A549 (cell line): Measurements from ENCODE around the gene SNAPIN. TPM values are rescaled to one million over a fixed set of nuclear protein-coding genes. Genes with fewer than 3 reads are reported as not detected.
A peak's percentile ranks its signal among the peaks of the same experiment; 100 is the strongest.
"Not testable (repeated sequence)": the region's sequence is repeated elsewhere in the genome, so short reads cannot be mapped to it uniquely, and the experiment has no call there.

Source experiments
- ATAC-seq, 2 experiments: fragments of 200-7000 bp in 1 of 2; fragments of >200 bp in 1 of 2; cut with Nextera tagmentation in 1 of 2; cut with Tn5 transposase in 1 of 2; 3 replicates each; pipeline versions ENCODE4 v1.8.0 to v1.9.1; 2018 to 2020; ENCODE audit warnings: mild to moderate bottlenecking in 1 of 2, moderate library complexity in 1 of 2
- CTCF ChIA-PET: fragments of 300-600 bp; sonication (Branson Sonifier 250); formaldehyde crosslinking; extraction: SDS; loops from one replicate; lab custom pipeline; 2021; ENCODE audit warnings: antibody characterized with exemption, inconsistent platforms; lab: Yijun Ruan, JAX
- POLR2A ChIA-PET: fragments of 350-600 bp; formaldehyde crosslinking; extraction: SDS; loops from one replicate; lab custom pipeline; 2021; ENCODE audit warnings: antibody characterized with exemption, inconsistent platforms; lab: Yijun Ruan, JAX
- DNase-seq, 2 experiments: peaks; one replicate each; pipeline versions ENCODE4 v3.0.0 to v3.0.0-alpha.2; 2011 to 2016; ENCODE audit warnings: low read depth in 1 of 2, low spot score in 1 of 2
- FAIRE-seq: peaks from 2 replicates; lab custom pipeline; 2011; peaks lifted over from hg19 to GRCh38; lab: Jason Lieb, UNC
- H3K27ac ChIP-seq, 2 experiments: fragments of >200 bp; sonication (Bioruptor Twin); formaldehyde crosslinking; 3 replicates each; pipeline ENCODE4 v1.5.1; 2016 to 2017
- H3K4me1 ChIP-seq: fragments of >200 bp; sonication (Bioruptor Twin); formaldehyde crosslinking; 3 replicates; pipeline ENCODE4 v1.6.1; 2016
- H3K4me2 ChIP-seq: fragments of >200 bp; sonication (Bioruptor Twin); formaldehyde crosslinking; 3 replicates; pipeline ENCODE4 v1.6.1; 2016
- H3K4me3 ChIP-seq: fragments of >200 bp; sonication (Bioruptor Twin); formaldehyde crosslinking; 3 replicates; pipeline ENCODE4 v1.5.1; 2016
- H3K9me3 ChIP-seq: fragments of >200 bp; sonication (Bioruptor Twin); formaldehyde crosslinking; 3 replicates; pipeline ENCODE4 v1.6.1; 2016
- EP300 ChIP-seq, 2 experiments: fragments of >200 bp; sonication (Bioruptor Twin); formaldehyde crosslinking; IDR thresholded peaks; 2 replicates in 1 of 2; 3 replicates in 1 of 2; pipeline ENCODE4 v1.6.1; 2016 to 2017
- ESRRA ChIP-seq: fragments of 150-350 bp; IDR thresholded peaks from 2 replicates; pipeline ENCODE4 v1.6.1; 2014; ENCODE audit warnings: mild to moderate bottlenecking, low read length, borderline replicate concordance
- FOSB ChIP-seq: fragments of 250-450 bp; sonication (Bioruptor Pico); IDR thresholded peaks from 2 replicates; pipeline ENCODE4 v1.5.0; 2020; ENCODE audit warnings: mild to moderate bottlenecking, moderate library complexity
- FOXS1 ChIP-seq: fragments of 250-450 bp; sonication (Bioruptor Pico); IDR thresholded peaks from 2 replicates; pipeline ENCODE4 v1.5.0; 2020; ENCODE audit warnings: mild to moderate bottlenecking, moderate library complexity
- HOXB13 ChIP-seq: fragments of 250-450 bp; sonication (Bioruptor Pico); IDR thresholded peaks from 2 replicates; pipeline ENCODE4 v1.5.0; 2020; ENCODE audit warnings: low read depth, mild to moderate bottlenecking, moderate library complexity
- HOXB5 ChIP-seq: fragments of 250-450 bp; sonication (Bioruptor Pico); IDR thresholded peaks from 2 replicates; pipeline ENCODE4 v1.5.0; 2020; ENCODE audit warnings: mild to moderate bottlenecking, moderate library complexity
- MAZ ChIP-seq: fragments of 150-350 bp; IDR thresholded peaks from 2 replicates; pipeline ENCODE4 v1.6.1; 2014; ENCODE audit warnings: antibody characterized with exemption, low read depth, low read length, borderline replicate concordance
- MYC ChIP-seq: IDR thresholded peaks from 2 replicates; pipeline ENCODE4 v1.6.1; 2012; ENCODE audit warnings: mild to moderate bottlenecking, inconsistent platforms, low read length, improper control_type of control experiment, borderline replicate concordance
- POLR2AphosphoS2 ChIP-seq: conservative IDR thresholded peaks from 2 replicates; pipeline ENCODE4 v1.6.1; 2012; ENCODE audit warnings: low read length, improper control_type of control experiment, inconsistent platforms
- RCOR1 ChIP-seq: fragments of 150-350 bp; IDR thresholded peaks from 2 replicates; pipeline ENCODE4 v1.6.1; 2014; ENCODE audit warnings: antibody characterized with exemption, low read length, low read depth
- RNF2 ChIP-seq: fragments of 200-600 bp; sonication (generic); IDR thresholded peaks from 2 replicates; pipeline ENCODE4 v1.6.1; 2016; ENCODE audit warnings: low read depth, mild to moderate bottlenecking, antibody characterized with exemption, moderate library complexity, borderline replicate concordance
- SREBF2 ChIP-seq: fragments of 450-650 bp; IDR thresholded peaks from 2 replicates; pipeline ENCODE4 v1.6.1; 2014; ENCODE audit warnings: mild to moderate bottlenecking, moderate library complexity
- TP53 ChIP-seq: fragments of 250-450 bp; sonication (Bioruptor Pico); IDR thresholded peaks from 2 replicates; pipeline ENCODE4 v1.5.0; 2021; ENCODE audit warnings: mild to moderate bottlenecking, moderate library complexity
- WGBS: methylation state at CpG from one replicate; pipeline ENCODE4 v1.1.6; 2017; ENCODE audit errors: missing lambda C conversion rate; 5-methylcytosine and 5-hydroxymethylcytosine counted together
- polyA plus RNA-seq, 4 experiments: library from polyadenylated mRNA; depleted of rRNA in 3 of 4; stranded (reverse); fragments of >200 nt; fragmentation: RNase III in 1 of 4; extraction: RNeasy Plus Mini Kit Qiagen cat#74134 plus additional on column Dnase treatment in 1 of 4; gene quantifications; 2 replicates in 3 of 4; 3 replicates in 1 of 4; pipeline ENCODE4 v1.2.3, GENCODE V29; 2011 to 2017
- TF ChIP-seq, protein P1 (sequence below): fragments of >200 bp; sonication (Bioruptor Twin); formaldehyde crosslinking; IDR thresholded peaks from 3 replicates; pipeline ENCODE4 v1.6.1; 2016
- TF ChIP-seq, protein P2 (sequence below): fragments of 450-650 bp; IDR thresholded peaks from 2 replicates; pipeline ENCODE4 v1.6.1; 2014; ENCODE audit warnings: antibody characterized with exemption
- TF ChIP-seq, protein P3 (sequence below): IDR thresholded peaks from 2 replicates; pipeline ENCODE4 v1.6.1; 2012

SNAPIN gene
- polyA plus RNA-seq, 2 of the 4 experiments (the other 2 are of a cell fraction) = 52.6 to 71.4 TPM

DNA sequence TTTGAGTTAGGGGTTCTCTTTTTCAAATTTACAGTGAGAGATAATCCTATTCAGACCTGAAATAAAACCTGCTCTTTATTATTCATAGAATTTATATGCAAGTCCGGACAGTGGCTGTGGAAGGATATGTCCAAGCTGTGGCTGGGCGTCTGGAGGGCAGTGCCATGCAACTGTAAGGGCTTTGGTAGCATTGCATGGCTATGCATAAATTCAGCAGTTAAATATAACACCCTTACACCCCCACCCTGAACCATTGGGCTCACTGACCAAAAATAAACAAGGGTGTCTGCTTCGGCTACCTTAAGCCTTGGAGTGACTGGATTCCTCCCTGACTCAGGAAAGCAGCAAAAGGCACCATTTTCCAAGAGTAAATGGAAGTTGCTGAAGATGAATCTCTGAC lies 19.2 kb upstream of the SNAPIN start:
- Histone ChIP-seq H3K9me3 (no peaks in the 10 kb centered on the region), H3K4me1 (peaks cover 24% of the 10 kb centered on the region), H3K27ac (no peak overlapping the region), H3K4me2 (no peak overlapping the region), H3K4me3 (no peak overlapping the region)
- CTCF ChIA-PET = interaction anchor here (0.8 to 3.1 kb wide), 8 partner anchors 12 to 130 kb away, joined by 3 to 19 read pairs (median 5); partner anchors contain the start of genes S100A1 and S100A13
- TF ChIP-seq HOXB13 (CRISPR knock-in tag) (no peak), MAZ (no peak), RNF2 (no peak), SREBF2 (no peak), ESRRA (no peak), EP300 (IDR thresholded peaks at IDR 0.05) (no peak), HOXB5 (CRISPR knock-in tag) (no peak), TP53 (CRISPR knock-in tag) (no peak), POLR2AphosphoS2 (no peak)
- TF ChIP-seq, protein P1, sequence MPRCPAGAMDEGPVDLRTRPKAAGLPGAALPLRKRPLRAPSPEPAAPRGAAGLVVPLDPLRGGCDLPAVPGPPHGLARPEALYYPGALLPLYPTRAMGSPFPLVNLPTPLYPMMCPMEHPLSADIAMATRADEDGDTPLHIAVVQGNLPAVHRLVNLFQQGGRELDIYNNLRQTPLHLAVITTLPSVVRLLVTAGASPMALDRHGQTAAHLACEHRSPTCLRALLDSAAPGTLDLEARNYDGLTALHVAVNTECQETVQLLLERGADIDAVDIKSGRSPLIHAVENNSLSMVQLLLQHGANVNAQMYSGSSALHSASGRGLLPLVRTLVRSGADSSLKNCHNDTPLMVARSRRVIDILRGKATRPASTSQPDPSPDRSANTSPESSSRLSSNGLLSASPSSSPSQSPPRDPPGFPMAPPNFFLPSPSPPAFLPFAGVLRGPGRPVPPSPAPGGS = no peak
- DNase-seq (no peak), ATAC-seq (no peak), FAIRE-seq (no peak)
- POLR2A ChIA-PET = interaction anchor here (3.1 kb wide), 1 partner anchor 67 kb away, joined by 9 read pairs; no protein-coding TSS in a partner anchor
- WGBS = 77% methylated on average over 3 of the region's 3 CpGs

DNA sequence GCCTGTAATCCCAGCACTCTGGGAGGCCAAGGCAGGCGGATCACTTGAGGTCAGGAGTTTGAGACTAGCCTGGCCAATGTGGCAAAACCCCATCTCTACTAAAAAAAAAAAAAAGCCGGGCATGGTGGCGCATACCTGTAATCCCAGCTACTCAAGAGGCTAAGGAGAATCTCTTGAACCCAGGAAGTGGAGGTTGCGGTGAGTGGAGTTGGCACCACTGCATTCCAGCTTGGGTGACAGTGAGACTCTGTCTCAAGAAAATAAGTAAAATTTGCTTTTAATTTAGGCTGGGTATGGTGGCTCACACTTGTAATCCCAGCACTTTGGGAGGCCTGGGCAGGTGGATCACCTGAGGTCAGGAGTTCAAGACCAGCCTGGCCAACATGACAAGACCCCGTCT lies 18.3 kb upstream of the SNAPIN start:
- H3K4me1 ChIP-seq = peaks cover 22% of the 10 kb centered on the region
- not testable (repeated sequence) for DNase-seq, H3K27ac ChIP-seq, H3K4me2 ChIP-seq, FAIRE-seq, H3K9me3 ChIP-seq, ATAC-seq, H3K4me3 ChIP-seq
- 94% methylated on average over 5 of the region's 5 CpGs for WGBS
- ChIA-PET POLR2A (interaction anchor here (0.8 to 3.1 kb wide), 2 partner anchors 8 to 68 kb away, joined by 8 to 9 read pairs; no protein-coding TSS in a partner anchor), CTCF (interaction anchor here (0.6 to 1.7 kb wide), 7 partner anchors 11 to 1529 kb away, joined by 3 to 11 read pairs (median 4); partner anchors contain the start of gene S100A13)

DNA sequence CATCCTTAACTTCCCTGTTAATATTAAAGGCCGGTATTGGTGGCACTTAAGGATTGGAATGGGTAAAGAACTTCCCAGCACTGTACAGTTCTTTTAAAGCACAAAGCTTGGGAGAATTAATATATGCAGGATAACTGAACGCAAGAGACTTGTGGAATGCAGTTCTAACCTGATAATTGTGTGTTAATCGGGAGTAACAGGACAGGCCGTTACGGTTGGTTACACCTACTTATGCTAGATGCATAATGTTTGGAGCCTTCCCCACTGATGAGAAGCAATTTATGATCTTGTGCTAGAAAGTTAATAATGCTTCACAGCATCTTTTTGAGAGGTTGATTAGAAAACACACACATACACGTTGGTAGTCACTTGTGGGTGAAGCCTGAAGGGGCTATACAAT lies 17.6 kb upstream of the SNAPIN start:
- peaks cover 15% of the 10 kb centered on the region; the same call in 2 of the 3 replicates for H3K4me1 ChIP-seq
- H3K27ac ChIP-seq = no peak overlapping the region
- TF ChIP-seq, protein P2, sequence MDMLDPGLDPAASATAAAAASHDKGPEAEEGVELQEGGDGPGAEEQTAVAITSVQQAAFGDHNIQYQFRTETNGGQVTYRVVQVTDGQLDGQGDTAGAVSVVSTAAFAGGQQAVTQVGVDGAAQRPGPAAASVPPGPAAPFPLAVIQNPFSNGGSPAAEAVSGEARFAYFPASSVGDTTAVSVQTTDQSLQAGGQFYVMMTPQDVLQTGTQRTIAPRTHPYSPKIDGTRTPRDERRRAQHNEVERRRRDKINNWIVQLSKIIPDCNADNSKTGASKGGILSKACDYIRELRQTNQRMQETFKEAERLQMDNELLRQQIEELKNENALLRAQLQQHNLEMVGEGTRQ = no peak
- peak; percentile 46; the same call in 1 of the 2 replicates for TF ChIP-seq POLR2AphosphoS2
- TF ChIP-seq RCOR1 = no peak
- TF ChIP-seq, protein P3, sequence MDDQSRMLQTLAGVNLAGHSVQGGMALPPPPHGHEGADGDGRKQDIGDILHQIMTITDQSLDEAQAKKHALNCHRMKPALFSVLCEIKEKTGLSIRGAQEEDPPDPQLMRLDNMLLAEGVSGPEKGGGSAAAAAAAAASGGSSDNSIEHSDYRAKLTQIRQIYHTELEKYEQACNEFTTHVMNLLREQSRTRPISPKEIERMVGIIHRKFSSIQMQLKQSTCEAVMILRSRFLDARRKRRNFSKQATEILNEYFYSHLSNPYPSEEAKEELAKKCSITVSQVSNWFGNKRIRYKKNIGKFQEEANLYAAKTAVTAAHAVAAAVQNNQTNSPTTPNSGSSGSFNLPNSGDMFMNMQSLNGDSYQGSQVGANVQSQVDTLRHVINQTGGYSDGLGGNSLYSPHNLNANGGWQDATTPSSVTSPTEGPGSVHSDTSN = no peak
- no peak for TF ChIP-seq FOXS1 (CRISPR knock-in tag)
- TF ChIP-seq MYC = no peak
- TF ChIP-seq FOSB (CRISPR knock-in tag) = 0 out of 2 replicates have a peak, but pooled peaks have one; percentile 23
- FAIRE-seq (no peak), DNase-seq (no peak), ATAC-seq (no peak)
- H3K9me3 ChIP-seq = no peaks in the 10 kb centered on the region
- ChIA-PET CTCF (interaction anchor here (1.2 to 3.2 kb wide), 6 partner anchors 10 to 346 kb away, joined by 3 to 8 read pairs (median 4); partner anchors contain the start of gene RAB13), POLR2A (interaction anchor here (0.7 to 3.1 kb wide), 2 partner anchors 18 to 68 kb away, joined by 3 to 9 read pairs; partner anchors contain the start of gene SNAPIN)
- H3K4me2 ChIP-seq = no peak overlapping the region
- H3K4me3 ChIP-seq = no peak overlapping the region
- 74% methylated on average over 6 of the region's 6 CpGs for WGBS
